Endothelial cell of umbilical vein (primary cell): ENCODE measurements around the gene MEOX2. TPM values are rescaled to one million over a fixed set of nuclear protein-coding genes. Genes with fewer than 3 reads are reported as not detected.

Experiments
- BruUV-seq: library from RNA; stranded (reverse); fragments of 400-500 nt; replicated peaks from 2 replicates; lab custom pipeline; 2021; lab: Mats Ljungman, UMichigan
- CTCF ChIA-PET: fragments of 300-600, 350-600 bp; sonication (Branson Sonifier 250); formaldehyde crosslinking; loops from one replicate; lab custom pipeline; 2021; ENCODE audit warnings: antibody characterized with exemption, inconsistent platforms; lab: Charles Lee
- POLR2A ChIA-PET: fragments of 300-600, 350-600 bp; sonication (Branson Sonifier 250); formaldehyde crosslinking; loops from one replicate; lab custom pipeline; 2021; ENCODE audit warnings: antibody characterized with exemption, inconsistent platforms; lab: Charles Lee
- DNase-seq: peaks from one replicate; pipeline ENCODE4 v3.0.0-alpha.2; 2011; ENCODE audit warnings: low read depth, low spot score
- FAIRE-seq: peaks from 2 replicates; lab custom pipeline; 2011; peaks lifted over from hg19 to GRCh38; lab: Jason Lieb, UNC
- H2AFZ ChIP-seq: 2 replicates; pipeline ENCODE4 v1.6.0; 2012; ENCODE audit warnings: low read depth, low read length, control low read depth, inconsistent platforms
- H3K27ac ChIP-seq: 2 replicates; pipeline ENCODE4 v1.5.1; 2011; ENCODE audit warnings: low read depth, mild to moderate bottlenecking, control low read depth, low read length, moderate library complexity; ENCODE audit not compliant: insufficient read depth
- H3K27me3 ChIP-seq, 2 experiments: 2 replicates each; pipeline versions ENCODE4 v1.6.0 to v1.6.1; 2011; ENCODE audit warnings: low read length in 2 of 2, mixed read lengths in 1 of 2; ENCODE audit not compliant: control insufficient read depth in 2 of 2, insufficient read depth in 2 of 2
- H3K36me3 ChIP-seq, 2 experiments: 2 replicates in 1 of 2; 3 replicates in 1 of 2; pipeline ENCODE4 v1.5.1; 2011; ENCODE audit warnings: low read length in 2 of 2, mild to moderate bottlenecking in 1 of 2, moderate library complexity in 1 of 2; ENCODE audit not compliant: control insufficient read depth in 2 of 2, insufficient read depth in 2 of 2; ENCODE audit errors: extremely low read depth in 1 of 2
- H3K4me1 ChIP-seq: 3 replicates; pipeline ENCODE4 v1.5.1; 2011; ENCODE audit warnings: mild to moderate bottlenecking, low read length; ENCODE audit not compliant: control insufficient read depth, insufficient read depth; ENCODE audit errors: extremely low read depth
- H3K4me2 ChIP-seq: 2 replicates; pipeline ENCODE4 v1.6.1; 2011; ENCODE audit warnings: low read length, control low read depth, mixed read lengths; ENCODE audit not compliant: insufficient read depth
- H3K4me3 ChIP-seq, 3 experiments: fragments of 200-600 bp in 1 of 3; sonication (generic), shearing (Covaris generic) in 1 of 3; replicated peaks in 1 of 3; 2 replicates each; pipeline ENCODE4 v1.5.1; 2011 to 2016; ENCODE audit warnings: control low read depth in 3 of 3, low read length in 3 of 3, mild to moderate bottlenecking in 2 of 3, inconsistent platforms in 1 of 3, low read depth in 1 of 3, moderate library complexity in 1 of 3; ENCODE audit not compliant: insufficient read depth in 1 of 3
- H3K79me2 ChIP-seq: 2 replicates; pipeline ENCODE4 v1.6.0; 2012; ENCODE audit warnings: low read length, inconsistent platforms; ENCODE audit not compliant: control insufficient read depth, insufficient read depth
- H3K9ac ChIP-seq: replicated peaks from 2 replicates; pipeline ENCODE3; 2011; ENCODE audit warnings: low read length, control low read depth; ENCODE audit not compliant: insufficient read depth; ENCODE audit errors: extremely low read depth
- H3K9me1 ChIP-seq: replicated peaks from 3 replicates; pipeline ENCODE4 v1.6.0; 2011; ENCODE audit warnings: mild to moderate bottlenecking, low read length; ENCODE audit not compliant: control insufficient read depth, insufficient read depth; ENCODE audit errors: extremely low read depth
- H3K9me3 ChIP-seq: replicated peaks from 2 replicates; pipeline ENCODE4 v1.5.1; 2012; ENCODE audit warnings: low read length, inconsistent platforms; ENCODE audit not compliant: control insufficient read depth, insufficient read depth
- H4K20me1 ChIP-seq: replicated peaks from 2 replicates; pipeline ENCODE3; 2011; ENCODE audit warnings: mild to moderate bottlenecking, low read length; ENCODE audit not compliant: control insufficient read depth, insufficient read depth; ENCODE audit errors: extremely low read depth
- EZH2 ChIP-seq: IDR thresholded peaks from 2 replicates; pipeline ENCODE4 v1.6.1; 2012; ENCODE audit warnings: borderline replicate concordance, low read depth, mild to moderate bottlenecking, moderate library complexity, low read length, inconsistent platforms; ENCODE audit not compliant: severe bottlenecking
- FOS ChIP-seq: IDR thresholded peaks from 2 replicates; pipeline ENCODE4 v1.6.1; 2011; ENCODE audit warnings: mild to moderate bottlenecking, low read length, moderate library complexity, borderline replicate concordance; ENCODE audit not compliant: insufficient read depth
- GATA2 ChIP-seq: IDR thresholded peaks from 2 replicates; pipeline ENCODE4 v1.7.0; 2011; ENCODE audit warnings: low read depth, mild to moderate bottlenecking, moderate library complexity, mixed read lengths, low read length; ENCODE audit not compliant: insufficient read length, insufficient read depth
- JUN ChIP-seq: IDR thresholded peaks from 2 replicates; pipeline ENCODE4 v1.6.1; 2011; ENCODE audit warnings: borderline replicate concordance, low read depth; ENCODE audit not compliant: insufficient read length, insufficient read depth
- MAX ChIP-seq: IDR thresholded peaks from 2 replicates; pipeline ENCODE4 v1.6.1; 2011; ENCODE audit not compliant: insufficient read depth, insufficient read length
- MYC ChIP-seq: IDR thresholded peaks from one replicate; pipeline ENCODE4 v1.6.1; 2011; ENCODE audit warnings: mild to moderate bottlenecking, low read depth, low read length
- POLR2A ChIP-seq: IDR thresholded peaks from 2 replicates; pipeline ENCODE4 v1.6.1; 2012; ENCODE audit warnings: low read depth, mild to moderate bottlenecking, control low read depth, low read length
- POLR2AphosphoS5 ChIP-seq: IDR thresholded peaks from 2 replicates; pipeline ENCODE4 v1.6.1; 2012; ENCODE audit warnings: low read depth, mild to moderate bottlenecking, control low read depth, low read length, moderate library complexity; ENCODE audit not compliant: insufficient read depth
- dilution Hi-C: fragments of 300-500 bp; cut with MboI; formaldehyde crosslinking; loops from one replicate; pipeline ENCODE4 v1.15.0; 2019; ENCODE audit warnings: low sequenced_read_pairs; ENCODE audit not compliant: extremely low pct_ligation_motif_present
- intact Hi-C: fragments of 100-400 bp; cut with micrococcal nuclease; formaldehyde crosslinking; loops from one replicate; pipeline ENCODE4 v1.10.0; 2022
- polyA plus RNA-seq, 4 experiments: library from polyadenylated mRNA; depleted of rRNA in 3 of 4; stranded (reverse) in 3 of 4; unstranded in 1 of 4; fragments of >200 nt; gene quantifications; 2 replicates each; pipeline versions ENCODE4 v1.2.1 to v1.2.3, GENCODE V29; 2011 to 2012; ENCODE audit warnings: missing spikeins in 1 of 4
- total RNA-seq: library from RNA; stranded (reverse); gene quantifications from 2 replicates; pipeline ENCODE4 v1.2.3, GENCODE V29; 2021
- TF ChIP-seq, protein P1 (sequence below), 2 donors: IDR thresholded peaks; 1 replicate in 1 of 2; 2 replicates in 1 of 2; pipeline ENCODE4 v1.5.1; 2011; ENCODE audit warnings: low read length in 2 of 2, mild to moderate bottlenecking in 2 of 2, moderate library complexity in 2 of 2, control low read depth in 1 of 2, inconsistent platforms in 1 of 2, low read depth in 1 of 2; ENCODE audit not compliant: insufficient read depth in 1 of 2; ENCODE audit errors: extremely low read depth in 1 of 2

MEOX2 gene
- total and polyA plus RNA-seq, 2 donors (not counting 3 experiments of a cell fraction or from before 2014, with no cell fraction given), result 11.6 to 45.1 TPM

GRCh38 chr7:15607529-15608210 lies 78.8 kb downstream of the MEOX2 start:
- no peaks in the 10 kb centered on the region for H3K79me2 ChIP-seq
- H3K4me2 ChIP-seq, result no peak overlapping the region
- no peaks in the 10 kb centered on the region for H3K36me3 ChIP-seq
- no peaks in the 10 kb centered on the region for H3K9me1 ChIP-seq
- TF ChIP-seq, protein P1, sequence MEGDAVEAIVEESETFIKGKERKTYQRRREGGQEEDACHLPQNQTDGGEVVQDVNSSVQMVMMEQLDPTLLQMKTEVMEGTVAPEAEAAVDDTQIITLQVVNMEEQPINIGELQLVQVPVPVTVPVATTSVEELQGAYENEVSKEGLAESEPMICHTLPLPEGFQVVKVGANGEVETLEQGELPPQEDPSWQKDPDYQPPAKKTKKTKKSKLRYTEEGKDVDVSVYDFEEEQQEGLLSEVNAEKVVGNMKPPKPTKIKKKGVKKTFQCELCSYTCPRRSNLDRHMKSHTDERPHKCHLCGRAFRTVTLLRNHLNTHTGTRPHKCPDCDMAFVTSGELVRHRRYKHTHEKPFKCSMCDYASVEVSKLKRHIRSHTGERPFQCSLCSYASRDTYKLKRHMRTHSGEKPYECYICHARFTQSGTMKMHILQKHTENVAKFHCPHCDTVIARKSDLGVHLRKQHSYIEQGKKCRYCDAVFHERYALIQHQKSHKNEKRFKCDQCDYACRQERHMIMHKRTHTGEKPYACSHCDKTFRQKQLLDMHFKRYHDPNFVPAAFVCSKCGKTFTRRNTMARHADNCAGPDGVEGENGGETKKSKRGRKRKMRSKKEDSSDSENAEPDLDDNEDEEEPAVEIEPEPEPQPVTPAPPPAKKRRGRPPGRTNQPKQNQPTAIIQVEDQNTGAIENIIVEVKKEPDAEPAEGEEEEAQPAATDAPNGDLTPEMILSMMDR (IDR thresholded peaks at IDR 0.05; ENCODE audit: extremely low read depth in 1 of 2, insufficient read depth in 1 of 2, low read depth in 1 of 2, low read length in 2 of 2), result no peak
- TF ChIP-seq EZH2 (no peak), GATA2 (no peak), POLR2AphosphoS5 (no peak), JUN (no peak), MYC (no peak), MAX (no peak), FOS (no peak), POLR2A (no peak)
- dilution Hi-C loops (no loop called here), intact Hi-C loops (no loop called here)
- FAIRE-seq (no peak), DNase-seq (no peak)
- H3K4me1 ChIP-seq, result no peaks in the 10 kb centered on the region
- no peak overlapping the region for H2AFZ ChIP-seq
- no peaks in the 10 kb centered on the region for H3K9me3 ChIP-seq
- H3K4me3 ChIP-seq, result no peak overlapping the region
- no peak overlapping the region for H3K27ac ChIP-seq
- POLR2A ChIA-PET, result no interaction called here
- no TSS peak for BruUV-seq
- no peaks in the 10 kb centered on the region for H4K20me1 ChIP-seq
- H3K9ac ChIP-seq, result no peak overlapping the region
- CTCF ChIA-PET, result interaction anchor here (0.7 to 1.2 kb wide), 4 partner anchors 9 to 463 kb away, joined by 3 read pairs; no protein-coding TSS in a partner anchor
- H3K27me3 ChIP-seq, result no peaks in the 10 kb centered on the region
